Muscle of leg (tissue), 11 donors: ENCODE measurements around the gene DERA. TPM values are rescaled to one million over a fixed set of nuclear protein-coding genes. Genes with fewer than 3 reads are reported as not detected.
"Not testable (repeated sequence)": the region's sequence is repeated elsewhere in the genome, so short reads cannot be mapped to it uniquely, and the experiment has no call there.

Source experiments
- DNase-seq: peaks from one replicate; pipeline ENCODE4 v3.0.0; 2013
- H3K27ac ChIP-seq: one replicate; pipeline ENCODE4 v1.5.1; 2013; ENCODE audit warnings: mild to moderate bottlenecking, low read length, control low read depth
- H3K27me3 ChIP-seq: one replicate; pipeline ENCODE4 v1.6.1; 2013; ENCODE audit warnings: low read length; ENCODE audit not compliant: control insufficient read depth, insufficient read depth
- H3K36me3 ChIP-seq: one replicate; pipeline ENCODE4 v1.6.1; 2013; ENCODE audit warnings: low read length; ENCODE audit not compliant: control insufficient read depth, insufficient read depth
- H3K4me1 ChIP-seq: one replicate; pipeline ENCODE4 v1.6.1; 2013; ENCODE audit warnings: low read length; ENCODE audit not compliant: control insufficient read depth, insufficient read depth
- H3K4me3 ChIP-seq: one replicate; pipeline ENCODE4 v1.5.1; 2013; ENCODE audit warnings: low read length, control low read depth
- H3K9me3 ChIP-seq: replicated peaks from 2 replicates; pipeline ENCODE4 v1.6.1; 2013; ENCODE audit warnings: low read depth, low read length; ENCODE audit not compliant: control insufficient read depth
- WGBS: methylation state at CpG from one replicate; pipeline ENCODE4 v1.1.5; 2013; ENCODE audit warnings: missing lambda C conversion rate; ENCODE audit not compliant: insufficient coverage; 5-methylcytosine and 5-hydroxymethylcytosine counted together
- polyA plus RNA-seq, 8 donors: library from polyadenylated mRNA; unstranded; fragments of 120-200 nt; gene quantifications; one replicate each; pipeline versions ENCODE4 v1.2.1 to v1.2.3, GENCODE V29; 2013; ENCODE audit warnings: inconsistent platforms in 1 of 8, low replicate concordance in 1 of 8; ENCODE audit not compliant: insufficient read length in 8 of 8, insufficient read depth in 1 of 8
- total RNA-seq: library from RNA; stranded (reverse); fragments of 120-200 nt; gene quantifications from one replicate; pipeline ENCODE4 v1.2.4, GENCODE V29; 2013

The DERA gene
- total and polyA plus RNA-seq, 9 donors = 25.6 to 35.0 (median 30.4) TPM

DNA sequence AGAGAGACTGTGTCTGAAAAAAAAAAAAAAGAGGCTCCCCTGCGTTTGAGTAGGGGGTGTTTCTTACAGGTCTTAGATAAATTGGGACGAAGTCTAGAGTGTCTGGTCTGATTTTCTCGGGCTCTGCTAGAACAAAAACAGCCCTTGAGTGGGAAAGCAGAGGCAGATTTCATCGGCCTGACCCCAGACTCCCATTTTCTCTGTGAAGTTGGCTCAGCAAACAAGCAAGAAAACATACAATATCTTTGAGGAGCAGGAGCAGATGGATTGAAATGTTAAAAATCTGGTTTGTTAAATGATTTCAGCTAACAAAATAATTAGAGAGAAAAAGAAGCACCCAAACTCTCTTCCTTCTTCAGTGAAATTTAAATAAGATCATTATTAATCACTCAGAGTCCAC lies 44.1 kb downstream of the DERA start:
- no peaks in the 10 kb centered on the region for H3K4me1 ChIP-seq
- no peak overlapping the region for H3K27ac ChIP-seq
- 85% methylated on average over 2 of the region's 4 CpGs for WGBS
- H3K4me3 ChIP-seq = no peak overlapping the region
- no peak for DNase-seq
- H3K9me3 ChIP-seq = no peaks in the 10 kb centered on the region
- no peaks in the 10 kb centered on the region for H3K27me3 ChIP-seq
- H3K36me3 ChIP-seq = no peaks in the 10 kb centered on the region

GRCh38 chr12:15956010-15956409 lies 44.9 kb downstream of the DERA start:
- Histone ChIP-seq H3K27me3 (no peaks in the 10 kb centered on the region), H3K9me3 (no peaks in the 10 kb centered on the region), H3K27ac (no peak overlapping the region), H3K4me1 (no peaks in the 10 kb centered on the region), H3K36me3 (peaks cover 4% of the 10 kb centered on the region), H3K4me3 (no peak overlapping the region)
- 100% methylated on average over 1 of the region's 1 CpG for WGBS
- no peak for DNase-seq

GRCh38 chr12:15956413-15957185 lies 45.5 kb downstream of the DERA start:
- no peaks in the 10 kb centered on the region for H3K9me3 ChIP-seq
- H3K27ac ChIP-seq = no peak overlapping the region
- DNase-seq = no peak
- WGBS = 96% methylated on average over 9 of the region's 9 CpGs
- H3K4me1 ChIP-seq = no peaks in the 10 kb centered on the region
- H3K4me3 ChIP-seq = no peak overlapping the region
- no peaks in the 10 kb centered on the region for H3K27me3 ChIP-seq
- peaks cover 4% of the 10 kb centered on the region for H3K36me3 ChIP-seq

- H3K27ac ChIP-seq = no peak overlapping the region
- no peak for DNase-seq
- H3K9me3 ChIP-seq = no peaks in the 10 kb centered on the region
- no peak overlapping the region for H3K4me3 ChIP-seq
- 93% methylated on average over 2 of the region's 4 CpGs for WGBS
- H3K36me3 ChIP-seq = peaks cover 29% of the 10 kb centered on the region
- no peaks in the 10 kb centered on the region for H3K4me1 ChIP-seq
- H3K27me3 ChIP-seq = no peaks in the 10 kb centered on the region
These were observed 51.6 kb downstream of the DERA start for GRCh38 chr12:15962760-15963159.

DNA sequence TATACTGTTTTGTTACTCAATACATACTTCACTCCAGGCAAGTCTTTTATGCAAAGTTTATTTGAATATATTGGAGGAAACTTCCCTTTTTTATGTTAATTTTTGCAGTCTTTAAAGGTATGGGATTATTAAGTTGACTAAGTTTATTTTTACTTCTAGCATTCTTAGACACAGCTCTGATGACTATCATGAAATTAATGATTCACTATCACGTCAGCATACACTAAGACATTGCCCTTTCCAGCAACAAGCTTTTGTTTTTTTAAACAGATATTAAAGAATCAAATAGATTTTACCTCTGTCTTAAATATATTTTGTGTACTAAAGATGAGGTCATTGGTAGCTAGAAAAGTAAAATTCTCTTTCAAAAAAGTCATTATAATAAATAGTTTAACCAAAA lies 52.1 kb downstream of the DERA start:
- Histone ChIP-seq H3K9me3 (no peaks in the 10 kb centered on the region), H3K27ac (no peak overlapping the region), H3K36me3 (peaks cover 29% of the 10 kb centered on the region), H3K4me1 (no peaks in the 10 kb centered on the region), H3K4me3 (no peak overlapping the region), H3K27me3 (no peaks in the 10 kb centered on the region)
- WGBS = no CpG with 5 or more reads among the region's 1 CpG
- no peak for DNase-seq

- Histone ChIP-seq H3K27me3 (no peaks in the 10 kb centered on the region), H3K9me3 (no peaks in the 10 kb centered on the region), H3K27ac (no peak overlapping the region), H3K4me3 (no peak overlapping the region), H3K4me1 (no peaks in the 10 kb centered on the region), H3K36me3 (peaks cover 24% of the 10 kb centered on the region)
- no peak for DNase-seq
- WGBS = 100% methylated on average over 1 of the region's 1 CpG
These were observed 55.3 kb downstream of the DERA start for GRCh38 chr12:15966426-15966825.

DNA sequence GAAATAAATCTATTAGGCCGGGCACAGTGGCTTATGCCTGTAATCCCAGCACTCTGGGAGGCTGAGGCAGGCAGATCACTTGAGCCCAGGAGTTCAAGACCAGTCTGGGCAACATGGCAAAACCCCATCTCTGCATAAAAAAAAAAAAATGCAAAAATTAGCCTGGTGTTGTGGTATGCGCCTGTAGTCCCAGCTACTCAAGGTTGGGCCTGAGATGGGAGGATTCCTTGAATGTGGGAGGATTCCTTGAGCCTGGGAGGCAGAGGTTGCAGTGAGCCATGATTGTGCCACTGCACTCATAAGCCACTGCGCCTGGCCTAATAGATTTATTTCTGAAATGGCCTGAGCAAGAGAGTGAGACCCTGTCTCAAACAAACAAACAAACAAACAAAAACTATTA lies 55.9 kb downstream of the DERA start:
- peaks cover 27% of the 10 kb centered on the region for H3K36me3 ChIP-seq
- not testable (repeated sequence) for H3K27ac ChIP-seq, DNase-seq, H3K4me1 ChIP-seq, H3K9me3 ChIP-seq, H3K27me3 ChIP-seq, H3K4me3 ChIP-seq
- WGBS = no CpG with 5 or more reads among the region's 3 CpGs

- no peak for DNase-seq
- Histone ChIP-seq H3K27ac (no peak overlapping the region), H3K36me3 (peaks cover 13% of the 10 kb centered on the region), H3K9me3 (no peaks in the 10 kb centered on the region), H3K4me1 (no peaks in the 10 kb centered on the region), H3K4me3 (no peak overlapping the region), H3K27me3 (no peaks in the 10 kb centered on the region)
- 71% methylated on average over 1 of the region's 3 CpGs for WGBS
These were observed 60.1 kb downstream of the DERA start for GRCh38 chr12:15971211-15971610.

- Histone ChIP-seq H3K27ac (no peak overlapping the region), H3K4me1 (no peaks in the 10 kb centered on the region), H3K4me3 (no peak overlapping the region), H3K36me3 (peaks cover 11% of the 10 kb centered on the region), H3K27me3 (no peaks in the 10 kb centered on the region), H3K9me3 (no peaks in the 10 kb centered on the region)
- DNase-seq = no peak
- WGBS = 39% methylated on average over 2 of the region's 4 CpGs
These were observed 61.8 kb downstream of the DERA start for GRCh38 chr12:15972894-15973293.

DNA sequence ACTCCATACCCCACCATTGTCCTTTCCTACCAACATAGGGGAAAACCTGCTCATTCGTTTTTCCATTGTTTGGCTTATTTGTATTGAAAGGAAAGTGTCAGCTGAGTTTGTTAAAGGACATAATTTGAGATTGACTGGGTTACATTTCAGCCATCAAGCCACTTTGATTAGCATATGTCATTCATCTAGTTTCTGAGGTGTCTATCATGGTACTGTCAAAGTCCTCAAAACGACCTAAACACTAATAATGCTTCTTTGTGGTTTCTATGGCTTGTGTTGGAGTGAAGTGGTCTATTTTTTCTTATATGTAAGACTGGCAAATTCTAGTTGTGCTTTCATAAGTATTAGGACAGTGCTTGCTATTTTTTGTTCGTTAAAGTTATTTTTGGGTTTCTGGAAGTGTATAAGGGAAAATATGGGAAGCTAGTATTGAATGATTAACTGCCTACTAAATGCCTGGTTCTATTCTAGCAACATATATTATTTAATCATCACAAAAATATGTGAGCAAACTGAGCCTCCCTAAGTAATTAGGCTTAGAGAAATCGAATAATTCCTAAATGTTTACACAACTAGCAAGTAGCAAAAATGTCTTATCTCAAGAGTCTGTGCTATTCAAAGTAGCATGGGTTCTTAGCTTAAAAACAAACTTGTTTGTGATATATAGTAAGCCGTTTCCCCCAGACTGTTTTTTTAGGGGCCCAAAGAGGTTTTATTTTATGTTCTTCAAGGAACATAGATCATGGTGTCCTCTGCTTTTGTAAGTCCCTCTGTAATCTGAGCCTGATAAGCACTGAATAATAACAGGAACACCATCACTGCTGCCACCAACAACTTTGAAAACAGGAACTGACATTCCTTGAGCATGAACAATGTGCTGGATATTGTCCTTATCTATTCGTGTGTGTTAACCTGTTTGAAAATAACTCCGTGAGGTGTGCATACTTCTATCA lies 67.1 kb downstream of the DERA start:
- DNase-seq = peak; percentile 17
- peak overlapping the region; percentile 44 for H3K27ac ChIP-seq
- no peak overlapping the region for H3K4me3 ChIP-seq
- peaks cover 6% of the 10 kb centered on the region for H3K4me1 ChIP-seq
- H3K9me3 ChIP-seq = no peaks in the 10 kb centered on the region
- WGBS = no CpG with 5 or more reads among the region's 7 CpGs
- peaks cover 5% of the 10 kb centered on the region for H3K36me3 ChIP-seq
- no peaks in the 10 kb centered on the region for H3K27me3 ChIP-seq
